HG03175 (cell line): ENCODE data around the gene PABPN1.
"Not testable (repeated sequence)": the region's sequence is repeated elsewhere in the genome, so short reads cannot be mapped to it uniquely, and the experiment has no call there.

Experiments
- ATAC-seq: cut with Tn5 transposase; IDR thresholded peaks from one replicate; pipeline ENCODE4 v1.9.1; 2021; ENCODE audit warnings: mild to moderate bottlenecking, moderate library complexity; ENCODE audit not compliant: unreplicated experiment

PABPN1 gene

GRCh38 chr14:23301288-23301968 is 19.8 kb upstream of the PABPN1 start:
- peak; percentile 83 for ATAC-seq

- ATAC-seq, result peak; percentile 18
Observed at GRCh38 chr14:23301969-23302289, 19.3 kb upstream of the PABPN1 start.

DNA sequence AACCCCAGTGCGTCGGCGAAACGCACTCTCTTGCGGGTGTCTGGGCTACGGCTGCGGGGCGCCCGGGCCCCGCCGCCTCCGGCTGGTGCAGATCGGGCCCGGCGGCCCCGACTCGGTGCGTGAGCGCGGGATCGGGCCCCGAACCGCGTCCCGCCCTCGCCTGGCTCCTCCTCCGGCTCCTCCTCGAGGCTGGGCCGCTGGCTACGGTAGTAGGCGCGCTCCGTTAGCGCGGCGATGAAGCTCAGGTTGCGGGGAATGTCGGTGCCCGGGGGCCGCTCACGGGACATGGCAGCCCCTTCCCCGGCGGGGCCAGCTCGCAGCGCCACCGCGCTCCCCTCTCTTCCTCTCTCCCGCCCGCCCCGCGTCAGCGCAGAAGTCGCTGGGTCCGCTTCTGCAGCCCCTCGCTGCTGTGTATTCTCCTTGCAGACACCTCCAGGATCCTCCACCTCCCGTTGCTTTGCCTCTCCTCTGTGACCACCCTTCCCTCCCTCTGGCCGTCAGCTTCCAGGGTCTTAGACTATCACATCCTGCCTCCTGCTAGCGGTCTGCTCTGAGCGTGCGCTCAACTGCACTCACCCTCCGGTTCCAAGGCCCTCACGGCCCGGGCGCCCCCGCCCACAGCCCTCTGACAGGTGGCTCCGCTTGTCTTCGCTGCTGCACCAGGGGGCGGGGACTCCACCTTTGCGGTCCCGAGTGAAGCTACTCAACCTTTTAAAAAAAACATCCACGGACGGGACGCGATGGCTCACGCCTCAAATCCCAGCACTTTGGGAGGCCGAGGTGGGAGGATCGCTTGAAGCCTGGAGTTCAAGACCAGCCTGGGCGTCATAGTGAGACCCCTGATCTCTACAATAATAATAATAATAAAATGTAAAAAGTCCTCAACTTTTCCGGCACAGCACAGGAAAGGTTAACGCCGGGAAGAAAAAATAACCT is 18.7 kb upstream of the PABPN1 start, which contains the start of gene PPP1R3E:
Gene PPP1R3E, minus strand, starts transcription at position 570 of the 936 bp plus-strand sequence. Its CDS starts 283 bp downstream, at position 287.
- peak; percentile 37 for ATAC-seq

GRCh38 chr14:23306412-23307145 is 14.7 kb upstream of the PABPN1 start, which contains the start of gene BCL2L2:
BCL2L2 (plus strand) TSS chr14:23306833; CDS start chr14:23307768, 935 bp downstream.
- no peak for ATAC-seq

- no peak for ATAC-seq
Observed at GRCh38 chr14:23307146-23307530, 14.1 kb upstream of the PABPN1 start.

DNA sequence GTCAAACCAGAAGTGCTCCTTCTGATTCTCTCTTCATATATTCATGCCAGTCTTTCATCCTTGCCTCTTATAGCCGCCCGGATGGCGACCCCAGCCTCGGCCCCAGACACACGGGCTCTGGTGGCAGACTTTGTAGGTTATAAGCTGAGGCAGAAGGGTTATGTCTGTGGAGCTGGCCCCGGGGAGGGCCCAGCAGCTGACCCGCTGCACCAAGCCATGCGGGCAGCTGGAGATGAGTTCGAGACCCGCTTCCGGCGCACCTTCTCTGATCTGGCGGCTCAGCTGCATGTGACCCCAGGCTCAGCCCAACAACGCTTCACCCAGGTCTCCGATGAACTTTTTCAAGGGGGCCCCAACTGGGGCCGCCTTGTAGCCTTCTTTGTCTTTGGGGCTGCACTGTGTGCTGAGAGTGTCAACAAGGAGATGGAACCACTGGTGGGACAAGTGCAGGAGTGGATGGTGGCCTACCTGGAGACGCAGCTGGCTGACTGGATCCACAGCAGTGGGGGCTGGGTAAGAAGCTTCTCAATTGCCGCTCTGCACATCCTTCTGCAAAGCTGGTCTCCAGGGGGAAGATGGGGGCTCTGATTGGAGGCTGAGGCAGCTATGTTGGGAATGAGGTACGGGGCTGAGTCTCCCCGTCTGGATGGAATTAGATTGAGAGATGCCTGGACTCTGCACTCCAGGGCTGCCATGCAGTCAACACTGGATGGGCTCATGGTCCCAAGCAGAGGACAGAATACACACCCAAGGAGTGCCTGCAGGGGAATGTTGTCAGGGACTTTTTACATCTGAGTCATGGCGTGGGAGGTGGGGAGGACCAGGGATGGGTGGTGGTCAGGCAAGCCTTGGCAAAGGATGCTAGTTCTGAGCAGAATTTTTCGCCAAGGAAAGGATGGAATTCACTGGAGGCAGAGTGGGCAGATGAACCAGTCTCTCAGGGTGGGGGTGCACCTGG is 13.3 kb upstream of the PABPN1 start:
- ATAC-seq, result no peak

DNA sequence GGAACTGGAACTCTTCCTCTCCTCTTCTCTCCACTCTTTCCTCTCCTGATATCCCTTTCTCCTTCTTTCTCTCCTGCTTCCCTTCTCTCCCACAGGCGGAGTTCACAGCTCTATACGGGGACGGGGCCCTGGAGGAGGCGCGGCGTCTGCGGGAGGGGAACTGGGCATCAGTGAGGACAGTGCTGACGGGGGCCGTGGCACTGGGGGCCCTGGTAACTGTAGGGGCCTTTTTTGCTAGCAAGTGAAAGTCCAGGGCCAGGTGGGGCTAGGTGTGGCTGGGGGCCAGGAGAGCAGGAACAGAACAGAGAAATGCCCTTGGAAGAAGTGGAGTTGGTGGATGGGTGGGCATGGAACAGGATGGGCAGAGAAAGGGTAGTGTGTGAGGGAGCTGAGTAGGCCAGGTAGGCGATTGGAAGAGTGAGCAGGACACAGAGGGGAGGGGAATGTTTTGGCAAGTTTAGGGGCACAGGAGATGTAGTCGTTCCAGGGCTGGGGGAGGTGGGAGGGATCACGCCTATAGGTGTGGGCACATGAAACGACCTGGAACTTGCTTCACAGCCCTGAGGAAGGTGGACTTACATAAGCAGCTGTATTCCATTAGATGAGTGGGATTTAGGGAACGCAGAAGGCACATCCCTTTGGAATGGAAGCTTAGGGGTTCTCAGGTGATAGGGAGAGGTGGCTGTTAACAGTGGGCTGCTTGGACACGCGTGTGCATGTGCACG is 12.4 kb upstream of the PABPN1 start:
- ATAC-seq, result no peak

DNA sequence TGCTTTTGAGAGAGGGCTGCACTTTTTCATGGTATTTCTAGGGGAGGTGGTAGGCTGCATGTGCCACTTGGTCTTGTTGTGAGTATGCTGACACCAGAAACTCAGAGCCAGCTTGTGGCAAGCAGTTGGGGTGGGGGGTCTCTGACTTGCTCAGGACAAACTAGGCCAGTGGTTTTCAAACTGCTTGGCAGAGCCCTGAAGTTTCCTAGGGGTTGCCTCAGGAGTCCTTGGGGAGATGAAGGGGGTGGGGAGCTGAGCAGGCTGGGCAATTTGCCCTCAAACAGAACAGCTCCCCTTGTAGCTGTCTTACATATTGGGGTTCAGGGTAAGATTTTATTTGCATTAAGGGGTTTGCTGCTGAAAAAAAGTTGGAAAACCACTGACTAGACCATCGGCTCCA is 10.7 kb upstream of the PABPN1 start:
- no peak for ATAC-seq

DNA sequence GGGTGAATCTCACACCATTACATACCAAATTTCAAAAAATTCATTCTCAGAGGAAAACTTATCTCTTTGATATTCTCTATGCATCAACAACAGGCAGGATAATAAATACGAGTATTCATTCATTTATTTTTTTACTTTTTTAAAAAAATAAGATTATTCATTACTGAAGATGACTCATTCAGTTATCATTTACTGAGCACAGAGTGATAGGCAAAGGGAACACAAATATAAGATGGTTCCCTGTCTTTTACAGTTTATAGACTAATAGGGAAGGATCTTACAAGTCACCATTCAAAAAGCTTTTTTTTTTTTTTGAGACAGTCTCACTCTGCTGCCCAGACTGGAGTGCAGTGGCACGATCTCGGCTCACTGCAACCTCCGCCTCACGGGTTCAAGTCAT is 5.0 kb upstream of the PABPN1 start:
- no peak for ATAC-seq

- ATAC-seq, result no peak
Observed at GRCh38 chr14:23319746-23320583, 1.3 kb upstream of the PABPN1 start.

- ATAC-seq, result peak; percentile 7
Observed at GRCh38 chr14:23321572-23322547, 603 bp downstream of the PABPN1 start.

DNA sequence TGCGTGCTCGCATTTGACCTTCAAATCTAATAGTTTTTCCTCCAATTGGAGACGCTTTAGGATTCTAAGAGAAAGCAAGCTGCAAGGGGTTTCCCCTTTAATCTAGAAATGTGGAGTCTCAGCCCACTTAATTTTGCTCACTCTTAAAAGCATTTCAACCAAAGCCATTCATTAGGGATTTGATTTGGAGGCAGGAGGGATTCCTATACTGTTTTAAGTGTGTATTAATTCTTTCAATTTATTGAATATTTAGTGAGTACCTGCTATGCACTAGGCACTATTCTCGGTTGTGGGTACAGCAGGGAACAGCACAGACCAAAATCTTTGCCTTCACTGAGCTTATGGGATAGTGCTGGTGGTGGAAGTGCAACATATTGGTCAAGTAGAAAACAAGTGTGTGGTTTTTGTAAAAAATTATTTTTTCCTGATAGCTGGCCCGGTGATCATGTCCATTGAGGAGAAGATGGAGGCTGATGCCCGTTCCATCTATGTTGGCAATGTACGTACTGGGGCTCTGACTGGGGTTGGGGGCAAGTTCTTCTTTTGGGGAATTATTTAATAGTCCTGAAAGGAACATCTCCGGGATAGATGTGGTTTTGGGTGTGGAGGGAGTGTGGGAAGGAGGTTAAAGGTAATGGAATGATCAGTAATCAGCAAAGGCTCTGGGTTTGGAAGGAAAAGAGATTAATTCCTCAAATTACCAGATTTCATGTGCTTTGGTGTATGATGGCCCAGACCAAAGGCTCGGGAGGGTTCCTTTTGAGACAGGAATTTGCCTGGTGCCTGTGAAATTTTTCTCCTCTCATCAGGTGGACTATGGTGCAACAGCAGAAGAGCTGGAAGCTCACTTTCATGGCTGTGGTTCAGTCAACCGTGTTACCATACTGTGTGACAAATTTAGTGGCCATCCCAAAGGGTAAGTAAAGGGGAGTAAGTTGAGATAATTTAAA is 1.6 kb downstream of the PABPN1 start:
- no peak for ATAC-seq

DNA sequence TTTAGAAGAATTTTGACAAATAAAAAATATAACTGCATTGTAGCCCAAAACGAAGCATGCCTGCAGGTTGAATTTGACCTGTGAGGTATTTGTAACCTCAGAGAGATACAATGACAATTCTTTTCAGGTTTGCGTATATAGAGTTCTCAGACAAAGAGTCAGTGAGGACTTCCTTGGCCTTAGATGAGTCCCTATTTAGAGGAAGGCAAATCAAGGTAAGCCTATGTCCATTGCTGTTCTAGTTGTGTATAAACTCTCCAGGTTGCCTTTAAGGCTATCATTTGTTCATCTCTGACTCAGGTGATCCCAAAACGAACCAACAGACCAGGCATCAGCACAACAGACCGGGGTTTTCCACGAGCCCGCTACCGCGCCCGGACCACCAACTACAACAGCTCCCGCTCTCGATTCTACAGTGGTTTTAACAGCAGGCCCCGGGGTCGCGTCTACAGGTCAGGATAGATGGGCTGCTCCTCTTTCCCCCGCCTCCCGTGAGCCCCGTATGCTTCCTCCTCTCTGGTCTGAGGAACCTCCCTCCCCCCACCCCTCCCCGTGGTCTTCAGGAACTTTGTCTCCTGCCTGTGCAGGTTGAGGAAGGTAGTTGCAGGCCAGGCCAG is 2.7 kb downstream of the PABPN1 start:
- no peak for ATAC-seq

- ATAC-seq, result no peak
Observed at GRCh38 chr14:23324455-23324846, 3.2 kb downstream of the PABPN1 start.

- ATAC-seq, result no peak
Observed at GRCh38 chr14:23324993-23325392, 3.7 kb downstream of the PABPN1 start.

DNA sequence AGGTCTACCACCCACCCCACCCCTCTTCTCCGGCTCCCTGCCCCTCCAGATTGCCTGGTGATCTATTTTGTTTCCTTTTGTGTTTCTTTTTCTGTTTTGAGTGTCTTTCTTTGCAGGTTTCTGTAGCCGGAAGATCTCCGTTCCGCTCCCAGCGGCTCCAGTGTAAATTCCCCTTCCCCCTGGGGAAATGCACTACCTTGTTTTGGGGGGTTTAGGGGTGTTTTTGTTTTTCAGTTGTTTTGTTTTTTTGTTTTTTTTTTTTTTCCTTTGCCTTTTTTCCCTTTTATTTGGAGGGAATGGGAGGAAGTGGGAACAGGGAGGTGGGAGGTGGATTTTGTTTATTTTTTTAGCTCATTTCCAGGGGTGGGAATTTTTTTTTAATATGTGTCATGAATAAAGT is 4.5 kb downstream of the PABPN1 start:
- ATAC-seq, result not testable (repeated sequence)
